Breast epithelium (tissue), 4 donors: ENCODE data around the gene SLC25A38. TPM values are rescaled to one million over a fixed set of nuclear protein-coding genes. Genes with fewer than 3 reads are reported as not detected.

Experiments used
- DNase-seq, 2 donors: peaks; one replicate each; pipeline ENCODE4 v3.0.0-alpha.2; 2019; ENCODE audit warnings: low spot score in 2 of 2
- H3K27ac ChIP-seq, 2 donors: fragments of 200-600 bp; sonication (generic) in 1 of 2; one replicate each; pipeline ENCODE4 v1.5.1; 2016 to 2019; ENCODE audit warnings: mild to moderate bottlenecking in 1 of 2
- H3K27me3 ChIP-seq, 2 donors: fragments of 200-600 bp; sonication (generic) in 1 of 2; one replicate each; pipeline versions ENCODE4 v1.5.1 to v1.6.0; 2017 to 2019; ENCODE audit warnings: control low read depth in 1 of 2, mild to moderate bottlenecking in 1 of 2
- H3K36me3 ChIP-seq: fragments of 200-600 bp; one replicate; pipeline ENCODE4 v1.5.1; 2019
- H3K4me1 ChIP-seq, 2 donors: fragments of 200-600 bp; sonication (generic); one replicate each; pipeline ENCODE4 v1.5.1; 2016 to 2019; ENCODE audit warnings: control low read depth in 1 of 2
- H3K4me3 ChIP-seq, 3 donors: fragments of 200-600 bp; sonication (generic); 1 replicate in 2 of 3; 2 replicates in 1 of 3; pipeline ENCODE4 v1.5.1; 2016 to 2019; ENCODE audit warnings: mild to moderate bottlenecking in 3 of 3, moderate library complexity in 2 of 3
- H3K9me3 ChIP-seq, 2 donors: fragments of 200-600 bp; sonication (generic) in 1 of 2; one replicate each; pipeline ENCODE4 v1.5.1; 2016 to 2019; ENCODE audit warnings: control low read depth in 1 of 2
- POLR2A ChIP-seq: fragments of 450-650 bp; IDR thresholded peaks from one replicate; pipeline ENCODE4 v1.6.1; 2016; ENCODE audit warnings: antibody characterized with exemption, mild to moderate bottlenecking, moderate library complexity
- POLR2AphosphoS5 ChIP-seq, 3 donors: sonication (generic); formaldehyde crosslinking; IDR thresholded peaks; one replicate each; pipeline ENCODE4 v1.6.1; 2017; ENCODE audit warnings: antibody characterized with exemption in 3 of 3
- intact Hi-C: fragments of 100-400 bp; cut with DNase I; formaldehyde crosslinking; loops from one replicate; pipeline ENCODE4 v1.15.1; 2023; ENCODE audit warnings: low total_unique reads
- total RNA-seq, 3 donors: library from RNA; depleted of rRNA; stranded (reverse); fragments of >200 nt; gene quantifications; one replicate each; pipeline ENCODE4 v1.1.0, GENCODE V29; 2016
- TF ChIP-seq, protein P1 (sequence below), 3 donors: fragments of 450-650 bp; IDR thresholded peaks; one replicate each; pipeline ENCODE4 v1.5.1; 2016 to 2017; ENCODE audit warnings: antibody characterized with exemption in 3 of 3, mild to moderate bottlenecking in 3 of 3, moderate library complexity in 3 of 3

SLC25A38 gene
- total RNA-seq, 3 donors from 2014 or later = 28.2 to 31.6 (median 30.9) TPM

DNA sequence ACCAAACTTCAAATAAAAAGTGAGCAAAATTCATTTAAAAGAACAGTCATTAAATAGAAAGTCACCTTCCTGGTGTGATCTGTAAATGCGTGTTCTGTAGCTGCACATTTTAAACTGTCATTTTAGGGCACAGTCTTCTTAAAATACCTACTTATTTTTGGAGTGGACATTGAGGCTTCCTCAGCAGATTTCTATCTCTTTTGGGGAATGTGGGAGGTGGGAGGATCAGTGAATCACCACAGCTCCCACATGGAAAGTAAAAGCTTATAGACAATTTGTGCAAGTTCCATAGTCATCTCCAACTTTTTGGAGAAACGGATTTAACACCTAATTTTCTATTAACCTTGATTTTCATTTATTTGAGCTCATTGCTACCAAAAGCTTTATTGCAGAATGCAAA is 63.3 kb downstream of the SLC25A38 start:
- TF ChIP-seq POLR2AphosphoS5 (IDR thresholded peaks at IDR 0.05) (no peak), POLR2A (no peak)
- TF ChIP-seq, protein P1, sequence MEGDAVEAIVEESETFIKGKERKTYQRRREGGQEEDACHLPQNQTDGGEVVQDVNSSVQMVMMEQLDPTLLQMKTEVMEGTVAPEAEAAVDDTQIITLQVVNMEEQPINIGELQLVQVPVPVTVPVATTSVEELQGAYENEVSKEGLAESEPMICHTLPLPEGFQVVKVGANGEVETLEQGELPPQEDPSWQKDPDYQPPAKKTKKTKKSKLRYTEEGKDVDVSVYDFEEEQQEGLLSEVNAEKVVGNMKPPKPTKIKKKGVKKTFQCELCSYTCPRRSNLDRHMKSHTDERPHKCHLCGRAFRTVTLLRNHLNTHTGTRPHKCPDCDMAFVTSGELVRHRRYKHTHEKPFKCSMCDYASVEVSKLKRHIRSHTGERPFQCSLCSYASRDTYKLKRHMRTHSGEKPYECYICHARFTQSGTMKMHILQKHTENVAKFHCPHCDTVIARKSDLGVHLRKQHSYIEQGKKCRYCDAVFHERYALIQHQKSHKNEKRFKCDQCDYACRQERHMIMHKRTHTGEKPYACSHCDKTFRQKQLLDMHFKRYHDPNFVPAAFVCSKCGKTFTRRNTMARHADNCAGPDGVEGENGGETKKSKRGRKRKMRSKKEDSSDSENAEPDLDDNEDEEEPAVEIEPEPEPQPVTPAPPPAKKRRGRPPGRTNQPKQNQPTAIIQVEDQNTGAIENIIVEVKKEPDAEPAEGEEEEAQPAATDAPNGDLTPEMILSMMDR (IDR thresholded peaks at IDR 0.05) = no peak
- no peaks in the 10 kb centered on the region for H3K36me3 ChIP-seq
- H3K4me3 ChIP-seq = no peak overlapping the region
- intact Hi-C loops = no loop called here
- H3K27me3 ChIP-seq = no peaks in the 10 kb centered on the region
- H3K4me1 ChIP-seq = no peaks in the 10 kb centered on the region
- no peak overlapping the region for H3K27ac ChIP-seq
- no peaks in the 10 kb centered on the region for H3K9me3 ChIP-seq
- no peak for DNase-seq

Other genes starting within 250 kb of the SLC25A38 start
- 100 to 1,000 TPM in 1 of 3 donors, 10 to 100 TPM in 2; 30.2 to 112 (median 59.0) TPM for gene CSRNP1, start 229.8 kb upstream of the SLC25A38 start, total RNA-seq
- gene XIRP1, start 190.8 kb upstream of the SLC25A38 start, total RNA-seq = under 1 TPM in 1 of 3 donors, not detected in 2; 0.44 TPM
- 1 to 10 TPM in 2 of 3 donors, under 1 TPM in 1; 0.32 to 2.8 (median 1.3) TPM for gene CX3CR1, start 103.3 kb upstream of the SLC25A38 start, total RNA-seq
- gene CCR8, start 53.7 kb upstream of the SLC25A38 start, total RNA-seq = not detected
- gene RPSA, start 23.4 kb downstream of the SLC25A38 start, total RNA-seq = 1,000 to 10,000 TPM in 2 of 3 donors, 100 to 1,000 TPM in 1; 852 to 1,731 (median 1,290) TPM
- under 1 TPM in 1 of 3 donors, not detected in 2; under 0.01 TPM for gene MOBP, start 84.3 kb downstream of the SLC25A38 start, total RNA-seq